ENCODE measurements around the gene GPR162. TPM values are rescaled to one million over a fixed set of nuclear protein-coding genes. Genes with fewer than 3 reads are reported as not detected.

GPR162 gene
- total RNA-seq, 1 experiment from 2014 or later = not detected

DNA sequence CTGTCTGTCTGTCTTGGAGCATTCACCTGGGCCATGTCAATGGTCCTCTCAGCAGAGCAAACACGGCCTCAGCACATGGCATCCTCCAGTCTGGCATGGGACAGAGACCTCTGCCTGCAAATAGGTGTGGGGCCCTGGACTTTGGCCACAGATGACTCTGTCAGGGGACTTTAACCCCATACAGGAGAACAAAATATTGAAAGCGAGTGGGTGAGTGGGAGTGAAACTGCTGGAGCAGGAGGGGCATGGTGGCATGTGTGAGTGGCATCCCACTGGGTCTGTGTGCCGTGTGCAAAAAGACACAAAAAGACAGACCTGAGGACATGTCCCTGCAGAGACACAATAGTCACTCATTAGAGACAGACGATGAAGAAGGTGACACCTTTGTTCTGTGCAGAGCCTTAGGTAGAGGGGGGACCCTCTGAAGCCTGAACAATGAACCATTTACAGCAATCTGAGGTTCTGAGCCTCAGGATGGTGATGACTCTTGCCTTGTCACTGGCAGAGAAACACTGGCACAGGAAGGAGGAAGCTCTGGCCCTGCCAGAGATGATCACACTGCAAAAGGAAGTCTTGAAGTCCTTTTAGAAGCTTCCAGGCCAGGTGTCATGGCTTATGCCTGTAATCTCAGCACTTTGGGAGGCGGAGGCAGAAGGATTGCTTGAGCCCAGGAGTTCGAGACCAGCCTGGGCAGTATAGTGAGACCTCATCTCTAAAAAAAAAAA lies 41.8 kb upstream of the GPR162 start:
- ChIA-PET POLR2A (ENCODE audit: unreplicated experiment) (no interaction called here), CTCF (interaction anchor here (0.6 kb wide), 1 partner anchor 566 kb away, joined by 8 read pairs; no protein-coding TSS in a partner anchor)
- H3K79me2 ChIP-seq (ENCODE audit: low read length) = no peaks in the 10 kb centered on the region
- H3K9ac ChIP-seq (ENCODE audit: low read length) = no peak overlapping the region
- no peaks in the 10 kb centered on the region for H3K9me2 ChIP-seq (replicated peaks; ENCODE audit: low read length)
- DNase-seq (no peak), ATAC-seq (no peak)
- no peaks in the 10 kb centered on the region for H3K27me3 ChIP-seq (ENCODE audit: low read length)
- no TSS peak for BruUV-seq (replicated peaks)
- no peak overlapping the region for H2AFZ ChIP-seq (ENCODE audit: low read length)
- H3K27ac ChIP-seq (ENCODE audit: low read length) = no peak overlapping the region
- TF ChIP-seq EZH2phosphoT487 (IDR thresholded peaks at IDR 0.05; ENCODE audit: borderline replicate concordance, low read length) = no peak
- intact Hi-C loops (cut with micrococcal nuclease) = loop anchor here (1.0 kb wide), 2 partner anchors 27 to 45 kb away; partner anchors contain the start of gene MLF2
- H3K36me3 ChIP-seq (ENCODE audit: low read depth, low read length) = no peaks in the 10 kb centered on the region
- no peak overlapping the region for H3K4me3 ChIP-seq (ENCODE audit: low read length)
- no peaks in the 10 kb centered on the region for H4K20me1 ChIP-seq (ENCODE audit: low read length)
- H3F3A ChIP-seq (ENCODE audit: low read length, unreplicated experiment) = no peaks in the 10 kb centered on the region
- no peak overlapping the region for H3K4me2 ChIP-seq (ENCODE audit: low read length)
- no peaks in the 10 kb centered on the region for H3K9me3 ChIP-seq (ENCODE audit: low read length)
- H3K4me1 ChIP-seq (ENCODE audit: insufficient read depth, low read length) = peaks cover 4% of the 10 kb centered on the region; the same call in 1 of the 2 replicates

DNA sequence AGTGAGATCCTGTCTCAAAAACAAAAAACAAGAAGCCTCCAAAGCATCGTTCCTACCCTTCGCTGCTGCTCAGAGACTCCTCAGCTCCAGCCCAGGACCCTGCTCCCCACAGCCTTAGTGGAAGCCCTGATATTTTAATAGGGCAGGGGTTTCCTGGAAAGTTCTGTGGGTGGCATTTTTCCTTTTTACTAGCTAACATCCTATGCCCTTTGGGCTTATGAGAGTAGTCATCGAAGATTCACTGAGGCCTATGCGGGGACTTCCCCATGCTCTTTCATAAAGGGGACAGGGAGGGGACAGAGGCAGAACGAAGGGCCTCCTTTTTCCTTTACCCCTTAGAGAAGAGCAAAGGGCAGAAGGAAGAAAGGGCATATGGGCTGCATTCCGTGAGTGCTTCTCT lies 41.0 kb upstream of the GPR162 start:
- Histone ChIP-seq H3K9ac (ENCODE audit: low read length) (no peak overlapping the region), H3K79me2 (ENCODE audit: low read length) (no peaks in the 10 kb centered on the region), H4K20me1 (ENCODE audit: low read length) (no peaks in the 10 kb centered on the region), H3F3A (ENCODE audit: low read length, unreplicated experiment) (no peaks in the 10 kb centered on the region), H3K4me1 (ENCODE audit: insufficient read depth, low read length) (peaks cover 4% of the 10 kb centered on the region; the same call in 1 of the 2 replicates), H3K4me2 (ENCODE audit: low read length) (no peak overlapping the region), H3K9me2 (replicated peaks; ENCODE audit: low read length) (no peaks in the 10 kb centered on the region), H3K27me3 (ENCODE audit: low read length) (no peaks in the 10 kb centered on the region), H3K36me3 (ENCODE audit: low read depth, low read length) (no peaks in the 10 kb centered on the region), H3K9me3 (ENCODE audit: low read length) (no peaks in the 10 kb centered on the region), H2AFZ (ENCODE audit: low read length) (no peak overlapping the region), H3K4me3 (ENCODE audit: low read length) (no peak overlapping the region), H3K27ac (ENCODE audit: low read length) (no peak overlapping the region)
- TF ChIP-seq, protein P1, sequence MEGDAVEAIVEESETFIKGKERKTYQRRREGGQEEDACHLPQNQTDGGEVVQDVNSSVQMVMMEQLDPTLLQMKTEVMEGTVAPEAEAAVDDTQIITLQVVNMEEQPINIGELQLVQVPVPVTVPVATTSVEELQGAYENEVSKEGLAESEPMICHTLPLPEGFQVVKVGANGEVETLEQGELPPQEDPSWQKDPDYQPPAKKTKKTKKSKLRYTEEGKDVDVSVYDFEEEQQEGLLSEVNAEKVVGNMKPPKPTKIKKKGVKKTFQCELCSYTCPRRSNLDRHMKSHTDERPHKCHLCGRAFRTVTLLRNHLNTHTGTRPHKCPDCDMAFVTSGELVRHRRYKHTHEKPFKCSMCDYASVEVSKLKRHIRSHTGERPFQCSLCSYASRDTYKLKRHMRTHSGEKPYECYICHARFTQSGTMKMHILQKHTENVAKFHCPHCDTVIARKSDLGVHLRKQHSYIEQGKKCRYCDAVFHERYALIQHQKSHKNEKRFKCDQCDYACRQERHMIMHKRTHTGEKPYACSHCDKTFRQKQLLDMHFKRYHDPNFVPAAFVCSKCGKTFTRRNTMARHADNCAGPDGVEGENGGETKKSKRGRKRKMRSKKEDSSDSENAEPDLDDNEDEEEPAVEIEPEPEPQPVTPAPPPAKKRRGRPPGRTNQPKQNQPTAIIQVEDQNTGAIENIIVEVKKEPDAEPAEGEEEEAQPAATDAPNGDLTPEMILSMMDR (conservative IDR thresholded peaks at IDR 0.05; ENCODE audit: low read depth, low read length) = no peak
- TF ChIP-seq EZH2phosphoT487 (IDR thresholded peaks at IDR 0.05; ENCODE audit: borderline replicate concordance, low read length) (no peak), EZH2 (IDR thresholded peaks at IDR 0.05; ENCODE audit: low read length, unreplicated experiment) (no peak)
- CTCF ChIA-PET = no interaction called here
- no TSS peak for BruUV-seq (replicated peaks)
- DNase-seq (no peak), ATAC-seq (no peak)
- intact Hi-C loops (cut with micrococcal nuclease) = no loop called here
- POLR2A ChIA-PET (ENCODE audit: unreplicated experiment) = no interaction called here

DNA sequence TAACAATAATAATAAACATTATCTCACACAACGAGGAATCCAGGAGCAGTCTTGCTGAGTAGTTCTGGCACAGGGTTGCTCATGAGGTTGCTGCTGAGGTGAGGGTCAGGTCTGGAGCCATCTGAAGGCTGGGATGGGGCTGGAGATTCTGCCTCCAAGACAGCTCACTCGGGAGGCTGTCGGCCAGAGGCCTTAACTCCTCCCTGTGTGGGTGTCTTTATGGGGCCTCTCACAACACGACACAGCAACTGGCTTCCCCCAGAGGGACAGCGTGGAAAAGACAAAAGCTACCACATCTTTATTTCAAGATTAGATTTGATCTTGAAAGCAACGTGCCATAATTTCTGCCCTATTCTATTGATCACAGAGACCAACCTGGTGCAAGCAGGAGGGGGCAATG lies 39.5 kb upstream of the GPR162 start:
- CTCF ChIA-PET = no interaction called here
- POLR2A ChIA-PET (ENCODE audit: unreplicated experiment) = no interaction called here
- H3K9me2 ChIP-seq (replicated peaks; ENCODE audit: low read length) = no peaks in the 10 kb centered on the region

More for the DNA sequence above, 39.5 kb upstream of the GPR162 start:
- TF ChIP-seq, protein P1 (conservative IDR thresholded peaks at IDR 0.05; ENCODE audit: low read depth, low read length) = no peak
- TF ChIP-seq EZH2phosphoT487 (IDR thresholded peaks at IDR 0.05; ENCODE audit: borderline replicate concordance, low read length) = no peak
- no peak for TF ChIP-seq EZH2 (IDR thresholded peaks at IDR 0.05; ENCODE audit: low read length, unreplicated experiment)
- BruUV-seq (replicated peaks) = no TSS peak
- H3K4me1 ChIP-seq (ENCODE audit: insufficient read depth, low read length) = peaks cover 4% of the 10 kb centered on the region; the same call in 1 of the 2 replicates
- no peak overlapping the region for H3K4me3 ChIP-seq (ENCODE audit: low read length)
- no peak overlapping the region for H3K9ac ChIP-seq (ENCODE audit: low read length)
- ATAC-seq = no peak
- no peak overlapping the region for H2AFZ ChIP-seq (ENCODE audit: low read length)
- DNase-seq = no peak
- H3K9me3 ChIP-seq (ENCODE audit: low read length) = no peaks in the 10 kb centered on the region
- H3K79me2 ChIP-seq (ENCODE audit: low read length) = no peaks in the 10 kb centered on the region
- no peaks in the 10 kb centered on the region for H3K36me3 ChIP-seq (ENCODE audit: low read depth, low read length)
- no peaks in the 10 kb centered on the region for H4K20me1 ChIP-seq (ENCODE audit: low read length)
- no peak overlapping the region for H3K27ac ChIP-seq (ENCODE audit: low read length)
- H3K27me3 ChIP-seq (ENCODE audit: low read length) = no peaks in the 10 kb centered on the region
- H3K4me2 ChIP-seq (ENCODE audit: low read length) = no peak overlapping the region
- H3F3A ChIP-seq (ENCODE audit: low read length, unreplicated experiment) = no peaks in the 10 kb centered on the region
- intact Hi-C loops (cut with micrococcal nuclease) = no loop called here

All from PC-3 (cell line).